OCI-LY1 (cell line): ENCODE results near the gene PTPN13.

ENCODE experiments used
- H2AFZ ChIP-seq: fragments of 200-600 bp; sonication (generic), shearing (Covaris generic); 2 replicates; pipeline ENCODE4 v1.6.0; 2014; ENCODE audit warnings: antibody characterized with exemption, mild to moderate bottlenecking, low read length
- H3F3A ChIP-seq: fragments of 200-600 bp; sonication (generic), shearing (Covaris generic); 2 replicates; pipeline ENCODE4 v1.6.0; 2014; ENCODE audit warnings: mild to moderate bottlenecking, antibody characterized with exemption, low read length, moderate library complexity; ENCODE audit not compliant: insufficient read depth
- H3K27ac ChIP-seq: fragments of 200-600 bp; sonication (generic); 2 replicates; pipeline ENCODE4 v1.5.1; 2014; ENCODE audit warnings: low read length, mixed run types, mild to moderate bottlenecking, low read depth; ENCODE audit not compliant: poor library complexity, severe bottlenecking
- H3K27me3 ChIP-seq: fragments of 200-600 bp; sonication (generic); 2 replicates; pipeline ENCODE4 v1.6.0; 2014; ENCODE audit warnings: antibody characterized with exemption, mild to moderate bottlenecking, low read length, moderate library complexity; ENCODE audit not compliant: insufficient read depth
- H3K36me3 ChIP-seq: fragments of 200-600 bp; sonication (generic); 2 replicates; pipeline ENCODE4 v1.6.1; 2014; ENCODE audit warnings: mild to moderate bottlenecking, antibody characterized with exemption, low read length, moderate library complexity, mixed read lengths; ENCODE audit not compliant: insufficient read depth
- H3K4me1 ChIP-seq: fragments of 200-600 bp; sonication (generic); 2 replicates; pipeline ENCODE4 v1.5.1; 2014; ENCODE audit warnings: mild to moderate bottlenecking, low read length, moderate library complexity; ENCODE audit not compliant: insufficient read depth, severe bottlenecking
- H3K4me2 ChIP-seq: fragments of 200-600 bp; sonication (generic), shearing (Covaris generic); 2 replicates; pipeline ENCODE4 v1.6.1; 2014; ENCODE audit warnings: low read length
- H3K4me3 ChIP-seq: fragments of 200-600 bp; sonication (generic); 2 replicates; pipeline ENCODE4 v1.5.1; 2014; ENCODE audit warnings: low read length, low read depth, mild to moderate bottlenecking, mixed read lengths; ENCODE audit not compliant: poor library complexity, severe bottlenecking
- H3K79me2 ChIP-seq: fragments of 200-600 bp; shearing (Covaris generic); 2 replicates; pipeline ENCODE4 v1.6.1; 2016; ENCODE audit warnings: mixed run types, low read length, mixed read lengths; ENCODE audit not compliant: insufficient read depth
- H3K9ac ChIP-seq: fragments of 200-600 bp; sonication (generic), shearing (Covaris generic); 2 replicates; pipeline ENCODE4 v1.6.1; 2014; ENCODE audit warnings: mild to moderate bottlenecking, low read length, mixed read lengths
- H3K9me2 ChIP-seq: fragments of 200-600 bp; sonication (generic), shearing (Covaris generic); 2 replicates; pipeline ENCODE4 v1.6.1; 2014; ENCODE audit warnings: low read depth, mild to moderate bottlenecking, low read length, mixed read lengths
- H3K9me3 ChIP-seq: fragments of 200-600 bp; shearing (Covaris generic); 2 replicates; pipeline ENCODE4 v1.6.1; 2014; ENCODE audit warnings: low read length, mixed read lengths
- H4K20me1 ChIP-seq: fragments of 200-600 bp; sonication (generic), shearing (Covaris generic); 2 replicates; pipeline ENCODE4 v1.6.0; 2016; ENCODE audit warnings: mild to moderate bottlenecking, low read length; ENCODE audit not compliant: insufficient read depth
- EZH2 ChIP-seq: fragments of 200-600 bp; sonication (generic), shearing (Covaris generic); IDR thresholded peaks from 2 replicates; pipeline ENCODE4 v1.8.0; 2017; ENCODE audit warnings: borderline replicate concordance, mixed run types, mild to moderate bottlenecking, antibody characterized with exemption, low read length, moderate library complexity, mixed read lengths
- TF ChIP-seq, protein P1 (sequence below): fragments of 200-600 bp; sonication (generic), shearing (Covaris generic); IDR thresholded peaks from 2 replicates; pipeline ENCODE4 v1.5.1; 2017; ENCODE audit warnings: mild to moderate bottlenecking, antibody characterized with exemption, low read length, moderate library complexity, mixed read lengths

The PTPN13 gene

GRCh38 chr4:86556791-86557415, 37.2 kb upstream of the PTPN13 start:
- H4K20me1 ChIP-seq: no peaks in the 10 kb centered on the region
- no peaks in the 10 kb centered on the region for H3K4me1 ChIP-seq
- TF ChIP-seq, protein P1, sequence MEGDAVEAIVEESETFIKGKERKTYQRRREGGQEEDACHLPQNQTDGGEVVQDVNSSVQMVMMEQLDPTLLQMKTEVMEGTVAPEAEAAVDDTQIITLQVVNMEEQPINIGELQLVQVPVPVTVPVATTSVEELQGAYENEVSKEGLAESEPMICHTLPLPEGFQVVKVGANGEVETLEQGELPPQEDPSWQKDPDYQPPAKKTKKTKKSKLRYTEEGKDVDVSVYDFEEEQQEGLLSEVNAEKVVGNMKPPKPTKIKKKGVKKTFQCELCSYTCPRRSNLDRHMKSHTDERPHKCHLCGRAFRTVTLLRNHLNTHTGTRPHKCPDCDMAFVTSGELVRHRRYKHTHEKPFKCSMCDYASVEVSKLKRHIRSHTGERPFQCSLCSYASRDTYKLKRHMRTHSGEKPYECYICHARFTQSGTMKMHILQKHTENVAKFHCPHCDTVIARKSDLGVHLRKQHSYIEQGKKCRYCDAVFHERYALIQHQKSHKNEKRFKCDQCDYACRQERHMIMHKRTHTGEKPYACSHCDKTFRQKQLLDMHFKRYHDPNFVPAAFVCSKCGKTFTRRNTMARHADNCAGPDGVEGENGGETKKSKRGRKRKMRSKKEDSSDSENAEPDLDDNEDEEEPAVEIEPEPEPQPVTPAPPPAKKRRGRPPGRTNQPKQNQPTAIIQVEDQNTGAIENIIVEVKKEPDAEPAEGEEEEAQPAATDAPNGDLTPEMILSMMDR: no peak
- H3K27ac ChIP-seq: no peak overlapping the region
- H3F3A ChIP-seq: no peaks in the 10 kb centered on the region
- no peak overlapping the region for H3K4me2 ChIP-seq
- no peaks in the 10 kb centered on the region for H3K79me2 ChIP-seq
- H3K36me3 ChIP-seq: no peaks in the 10 kb centered on the region
- no peak overlapping the region for H3K4me3 ChIP-seq
- no peaks in the 10 kb centered on the region for H3K27me3 ChIP-seq
- no peaks in the 10 kb centered on the region for H3K9me2 ChIP-seq
- H2AFZ ChIP-seq: no peak overlapping the region
- H3K9me3 ChIP-seq: no peaks in the 10 kb centered on the region
- no peak overlapping the region for H3K9ac ChIP-seq

GRCh38 chr4:86557526-86557925, 36.6 kb upstream of the PTPN13 start:
- TF ChIP-seq, protein P1: no peak
- TF ChIP-seq EZH2: no peak
- H3K4me2 ChIP-seq: no peak overlapping the region
- H3K4me3 ChIP-seq: no peak overlapping the region
- no peak overlapping the region for H3K27ac ChIP-seq
- H3K9ac ChIP-seq: no peak overlapping the region
- no peak overlapping the region for H2AFZ ChIP-seq
- H3F3A ChIP-seq: no peaks in the 10 kb centered on the region
- H3K9me2 ChIP-seq: no peaks in the 10 kb centered on the region
- H3K4me1 ChIP-seq: no peaks in the 10 kb centered on the region
- H3K27me3 ChIP-seq: no peaks in the 10 kb centered on the region
- no peaks in the 10 kb centered on the region for H4K20me1 ChIP-seq
- H3K79me2 ChIP-seq: no peaks in the 10 kb centered on the region
- no peaks in the 10 kb centered on the region for H3K36me3 ChIP-seq
- H3K9me3 ChIP-seq: no peaks in the 10 kb centered on the region

GRCh38 chr4:86558258-86558657, 35.9 kb upstream of the PTPN13 start:
- Histone ChIP-seq H4K20me1 (no peaks in the 10 kb centered on the region), H3K9me2 (no peaks in the 10 kb centered on the region), H3K4me3 (no peak overlapping the region), H3K4me2 (no peak overlapping the region), H2AFZ (no peak overlapping the region), H3K79me2 (no peaks in the 10 kb centered on the region), H3K27me3 (no peaks in the 10 kb centered on the region), H3K9ac (no peak overlapping the region), H3K9me3 (no peaks in the 10 kb centered on the region), H3K36me3 (no peaks in the 10 kb centered on the region), H3K4me1 (no peaks in the 10 kb centered on the region), H3K27ac (no peak overlapping the region), H3F3A (no peaks in the 10 kb centered on the region)
- TF ChIP-seq EZH2: no peak
- TF ChIP-seq, protein P1: no peak
